DMS114 treated with DMSO at 0.1 percent for 48 hours (cell line): ENCODE data around the gene GPR61.

ENCODE experiments used
- DNase-seq: peaks from one replicate; lab custom pipeline; 2025; ENCODE audit not compliant: unreplicated experiment; lab: John Stamatoyannopoulos, UW

The GPR61 gene

GRCh38 chr1:109532365-109533136 lies 7.1 kb upstream of the GPR61 start:
- DNase-seq, result peak; percentile 72

GRCh38 chr1:109534307-109534858 lies 5.3 kb upstream of the GPR61 start:
- no peak for DNase-seq

- no peak for DNase-seq
Observed at GRCh38 chr1:109535481-109535880, 4.2 kb upstream of the GPR61 start.

DNA sequence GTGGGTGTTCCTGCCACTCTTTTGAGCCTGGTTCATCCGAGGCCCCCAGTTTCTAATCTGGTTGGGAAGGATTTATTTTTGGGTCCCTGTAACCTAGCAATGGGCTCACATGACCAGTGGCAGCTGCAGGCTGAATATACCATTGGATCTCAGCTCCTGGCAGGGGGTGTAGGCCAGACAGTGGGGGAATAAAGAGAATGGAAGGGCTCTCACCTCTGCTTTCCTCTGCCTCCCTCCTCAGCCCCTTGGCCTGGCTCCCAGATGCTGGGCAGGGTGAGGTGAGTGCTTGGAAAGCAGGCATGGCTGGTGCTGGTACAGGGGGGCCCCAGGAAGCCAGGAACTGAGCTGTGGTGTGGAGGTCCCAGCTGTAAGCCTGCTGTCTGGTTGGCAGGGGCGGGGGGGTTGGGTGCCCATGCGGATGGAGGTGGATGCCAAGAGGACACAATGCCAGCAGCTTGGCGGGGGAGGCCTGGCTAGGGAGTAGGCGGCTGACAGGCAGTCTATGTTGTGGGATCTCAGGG lies 3.6 kb upstream of the GPR61 start:
- no peak for DNase-seq

DNA sequence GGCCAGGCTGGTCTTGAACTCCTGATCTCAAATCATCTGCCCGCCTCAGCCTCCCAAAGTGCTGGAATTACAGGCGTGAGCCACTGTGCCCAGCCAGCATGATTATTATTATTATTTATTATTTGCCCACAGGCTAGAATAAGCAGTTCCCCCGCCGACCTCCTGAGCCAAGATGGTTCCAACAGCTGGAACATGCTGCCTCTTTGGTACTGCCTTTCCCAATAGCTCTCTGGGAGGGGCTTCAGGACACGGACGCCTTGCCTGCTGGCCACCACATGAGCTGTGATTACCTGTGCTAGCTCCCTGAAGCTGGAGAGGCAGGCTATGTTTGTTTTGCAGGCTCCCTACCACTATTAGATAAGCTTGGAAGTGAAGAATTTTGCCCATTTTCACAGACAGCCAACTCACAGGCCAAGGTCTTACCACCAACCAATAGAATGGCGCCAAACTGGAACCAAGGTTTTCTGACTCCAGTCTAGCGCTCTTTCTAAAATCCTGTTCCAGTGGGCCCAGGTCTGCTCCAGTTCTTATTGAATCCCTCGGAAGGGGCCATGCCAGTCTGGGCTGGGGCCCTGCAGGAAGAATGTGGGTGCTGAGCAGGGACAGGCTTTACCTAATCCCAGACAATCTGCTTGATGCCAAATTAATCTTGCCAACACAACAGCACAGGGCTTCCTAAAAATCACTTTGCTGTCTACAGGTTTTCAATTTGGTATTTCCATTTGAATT lies 2.1 kb upstream of the GPR61 start:
- no peak for DNase-seq

DNA sequence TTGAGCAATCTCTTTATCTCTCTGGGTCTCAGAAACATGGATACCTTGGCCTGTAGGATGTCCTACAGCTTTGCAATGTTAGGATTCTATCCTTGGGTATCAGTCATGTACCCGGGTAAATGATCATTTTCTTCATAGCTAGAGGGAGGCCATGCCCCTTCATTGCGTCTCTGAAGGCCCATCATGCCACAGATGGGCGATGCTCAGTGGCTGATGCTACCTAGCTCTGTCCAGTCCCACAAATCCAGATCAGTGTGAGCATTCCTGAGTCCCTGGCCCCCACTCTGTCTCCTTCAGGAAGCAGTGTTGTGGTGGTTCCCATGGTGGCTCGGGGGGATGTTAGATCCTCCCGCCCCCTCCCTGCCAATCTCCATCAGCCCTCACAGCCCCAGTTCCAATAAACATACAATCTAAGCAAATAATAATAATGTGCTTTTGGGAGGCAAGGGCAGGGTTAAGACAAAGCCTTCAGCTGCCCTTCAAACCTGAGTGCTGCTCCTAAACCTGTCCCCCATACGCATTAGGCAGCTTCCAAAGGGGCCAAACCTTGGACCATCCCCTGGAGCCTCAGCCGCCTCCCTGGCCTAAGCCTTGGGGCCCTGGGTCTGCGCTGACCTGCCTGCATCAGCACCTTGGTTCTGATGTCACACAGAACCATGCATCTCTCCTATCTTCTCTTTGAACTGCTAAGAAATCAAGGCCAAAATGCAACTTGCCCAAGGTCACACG lies 681 bp upstream of the GPR61 start:
- DNase-seq, result no peak

DNA sequence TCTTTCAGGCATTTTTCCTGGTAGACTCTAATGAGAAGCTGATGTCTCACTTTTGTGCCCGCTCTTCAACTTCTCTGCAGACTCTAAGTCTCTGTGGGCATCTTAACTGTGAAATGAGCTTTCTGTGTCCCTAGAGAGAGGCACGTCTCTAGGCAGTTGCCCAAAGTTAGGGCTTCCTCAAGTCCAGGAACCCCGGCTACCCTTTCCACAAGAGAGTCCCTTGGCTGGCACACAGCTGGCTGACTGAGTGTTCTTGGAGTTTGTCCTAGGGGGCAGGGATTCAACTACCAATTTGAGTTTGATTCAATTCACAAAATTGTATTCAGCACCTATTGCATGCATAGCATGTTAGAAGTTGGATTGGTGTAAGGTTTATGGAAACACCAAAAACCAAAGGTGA lies 1.4 kb downstream of the GPR61 start:
- no peak for DNase-seq

DNA sequence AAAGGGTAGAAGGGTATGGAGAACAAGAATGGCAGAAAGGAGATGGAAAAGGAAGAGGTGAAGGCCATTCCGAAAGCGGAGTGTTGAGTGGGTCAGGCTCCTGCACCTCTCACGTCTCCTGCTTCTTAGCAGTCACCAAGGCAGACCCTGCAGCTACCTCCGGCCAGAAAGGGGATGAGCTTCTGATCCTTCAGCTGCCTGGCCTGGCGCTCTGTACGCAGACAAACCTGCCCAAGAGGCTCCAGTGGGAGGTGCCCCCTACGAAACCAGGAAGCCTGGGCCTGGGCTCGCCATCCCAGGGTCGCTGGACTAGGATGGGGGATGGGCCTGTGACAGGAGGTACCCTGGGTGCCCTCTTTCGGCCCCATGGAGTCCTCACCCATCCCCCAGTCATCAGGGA lies 3.0 kb downstream of the GPR61 start:
- DNase-seq, result no peak

- DNase-seq, result no peak
Observed at GRCh38 chr1:109543283-109543987, 3.8 kb downstream of the GPR61 start.

DNA sequence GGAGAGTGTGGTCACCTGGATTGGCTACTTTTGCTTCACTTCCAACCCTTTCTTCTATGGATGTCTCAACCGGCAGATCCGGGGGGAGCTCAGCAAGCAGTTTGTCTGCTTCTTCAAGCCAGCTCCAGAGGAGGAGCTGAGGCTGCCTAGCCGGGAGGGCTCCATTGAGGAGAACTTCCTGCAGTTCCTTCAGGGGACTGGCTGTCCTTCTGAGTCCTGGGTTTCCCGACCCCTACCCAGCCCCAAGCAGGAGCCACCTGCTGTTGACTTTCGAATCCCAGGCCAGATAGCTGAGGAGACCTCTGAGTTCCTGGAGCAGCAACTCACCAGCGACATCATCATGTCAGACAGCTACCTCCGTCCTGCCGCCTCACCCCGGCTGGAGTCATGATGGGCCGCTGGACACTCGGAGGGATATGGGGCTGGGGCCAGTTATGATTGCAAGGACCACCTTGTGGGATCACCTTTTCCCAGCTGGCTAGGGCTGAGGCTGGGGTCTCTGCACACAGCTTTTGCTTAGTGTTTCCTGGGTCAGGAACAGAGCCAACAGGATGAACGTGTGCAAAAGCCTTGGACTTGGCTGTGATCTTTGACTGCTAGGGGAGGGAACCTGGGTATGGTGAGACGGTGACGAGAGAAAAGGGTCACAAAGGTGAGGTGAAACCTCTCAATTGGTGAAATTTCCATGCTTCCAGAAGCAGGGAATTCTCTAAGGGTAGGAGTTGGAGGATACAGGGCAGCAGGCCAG lies 4.5 kb downstream of the GPR61 start:
- DNase-seq, result no peak

DNA sequence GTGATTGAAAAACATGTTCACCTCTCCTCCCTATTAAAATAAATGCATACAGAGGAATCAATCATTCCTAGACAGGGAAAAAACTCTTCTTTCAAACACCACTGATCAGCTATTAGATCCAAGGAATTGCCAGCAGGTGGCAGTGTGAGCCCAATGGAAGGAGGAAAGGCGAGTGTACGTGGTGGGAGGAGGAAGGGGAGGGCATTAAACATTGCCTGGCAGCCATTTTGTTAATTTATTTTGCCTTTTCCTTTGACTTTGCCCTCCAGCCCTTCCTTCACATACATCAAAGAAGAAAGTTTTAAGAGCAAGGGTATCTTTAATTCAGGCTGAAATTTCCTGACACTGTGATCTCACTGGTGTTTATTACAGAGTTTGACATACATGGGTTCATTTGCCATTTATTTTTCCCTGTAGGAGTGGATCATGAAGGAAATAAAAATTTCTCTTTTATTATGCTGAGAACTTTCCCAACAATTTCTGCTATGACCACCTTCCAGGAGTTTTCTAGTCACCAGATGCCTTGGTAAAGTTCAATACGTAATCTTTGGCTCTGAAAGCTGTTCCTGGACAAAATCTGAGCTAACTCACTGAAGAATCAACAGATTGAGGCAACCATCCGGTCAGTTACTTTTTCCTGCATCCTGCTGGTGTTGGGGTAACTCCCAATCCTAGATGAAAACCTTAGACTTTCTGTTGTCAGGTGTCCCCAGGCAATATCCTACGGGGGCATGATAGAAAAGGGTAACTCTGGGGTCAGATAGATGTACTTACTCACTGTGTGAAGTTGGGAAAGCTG lies 6.8 kb downstream of the GPR61 start:
- DNase-seq, result peak; percentile 94

GRCh38 chr1:109547463-109548320 lies 8.0 kb downstream of the GPR61 start:
- peak; percentile 32 for DNase-seq

DNA sequence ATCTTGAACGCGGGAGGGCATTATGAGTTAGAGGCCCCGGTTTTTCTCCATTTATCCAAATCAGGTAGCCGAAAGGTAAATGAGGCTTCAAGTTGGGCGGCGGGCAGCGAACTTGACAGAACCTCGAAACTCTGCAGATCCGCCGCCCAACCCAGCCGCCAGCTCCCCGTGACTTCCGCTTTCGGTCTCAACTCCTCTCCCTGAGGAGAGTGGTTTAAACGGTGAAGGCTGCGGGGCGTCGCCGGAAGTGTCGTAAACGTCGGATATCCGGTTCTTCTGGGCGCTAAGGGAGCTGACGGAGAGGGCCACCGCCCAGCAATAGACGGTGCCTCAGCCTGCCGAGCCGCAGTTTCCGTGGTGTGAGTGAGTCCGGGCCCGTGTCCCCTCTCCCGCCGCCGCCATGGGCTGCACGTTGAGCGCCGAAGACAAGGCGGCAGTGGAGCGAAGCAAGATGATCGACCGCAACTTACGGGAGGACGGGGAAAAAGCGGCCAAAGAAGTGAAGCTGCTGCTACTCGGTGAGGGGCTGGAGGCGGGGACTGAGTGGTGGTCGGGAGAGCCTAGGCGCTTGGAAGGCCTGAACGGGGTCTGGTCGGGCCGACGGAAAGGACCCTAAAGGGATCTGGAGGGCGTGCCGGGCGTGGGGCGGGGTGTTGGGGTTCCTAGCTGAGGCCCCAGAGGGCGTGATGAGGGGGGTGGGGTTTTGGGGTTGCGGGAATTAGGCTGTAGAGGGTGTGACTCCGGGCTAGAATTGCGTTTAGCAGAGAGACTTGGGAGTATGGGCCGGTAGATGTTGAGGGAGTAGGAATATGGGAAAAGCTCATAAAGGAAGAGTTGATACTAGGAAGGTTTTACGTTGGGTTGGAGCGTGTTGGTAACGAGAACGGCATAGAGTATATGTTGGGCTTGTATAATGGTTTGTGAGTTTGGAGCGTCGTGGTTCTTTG lies 8.9 kb downstream of the GPR61 start, which contains the start of gene GNAI3:
Gene GNAI3, plus strand, starts transcription at position 295 of the 947 bp plus-strand sequence. Its CDS starts 106 bp downstream, at position 401.
- DNase-seq, result peak; percentile 96

- no peak for DNase-seq
Observed at GRCh38 chr1:109556563-109556962, 16.9 kb downstream of the GPR61 start.

DNA sequence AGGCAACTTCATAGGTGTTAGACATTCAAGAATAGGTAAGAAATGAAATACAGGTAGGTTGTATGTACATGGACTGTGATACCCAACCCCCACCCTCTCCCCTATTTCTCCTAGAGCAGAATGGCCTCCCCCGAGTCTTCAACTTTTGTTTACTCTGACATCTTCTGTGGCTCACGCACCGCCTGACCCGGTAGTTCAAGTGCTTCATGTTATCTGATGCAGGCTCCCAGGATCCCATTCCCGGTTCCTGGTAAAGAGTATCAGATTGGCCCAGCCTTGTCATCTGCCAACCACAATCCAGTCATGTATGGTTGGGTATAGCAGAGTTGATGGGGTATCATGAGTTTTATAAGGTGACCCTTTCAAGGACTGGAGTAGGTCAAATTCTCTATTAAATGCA lies 17.8 kb downstream of the GPR61 start:
- no peak for DNase-seq

DNA sequence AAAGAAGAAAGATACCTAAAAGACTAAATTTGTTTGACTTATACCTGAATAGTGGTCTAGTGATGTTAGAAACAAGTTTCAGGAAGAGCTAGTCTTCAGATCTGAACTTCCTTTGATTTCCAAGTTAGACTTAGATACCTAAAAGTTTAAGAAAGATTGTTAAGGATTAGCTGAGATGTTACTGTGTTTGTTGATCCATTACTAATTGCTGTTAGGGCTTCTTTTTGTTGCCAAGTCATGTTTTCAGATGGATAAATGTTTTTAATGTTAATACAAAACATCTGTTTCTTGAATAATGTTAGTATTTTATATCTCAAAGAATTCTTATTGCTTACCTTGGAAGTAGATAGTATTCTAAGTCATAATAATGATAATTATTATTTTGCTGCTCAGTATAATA lies 20.3 kb downstream of the GPR61 start:
- DNase-seq, result no peak
